SU-DHL-6 (cell line): ENCODE data around the gene FSTL1.

Experiments
- CTCF ChIP-seq: fragments of 200-600 bp; sonication (generic); IDR thresholded peaks from one replicate; pipeline ENCODE4 v1.5.1; 2017; ENCODE audit warnings: antibody characterized with exemption, mild to moderate bottlenecking, low read length, moderate library complexity; ENCODE audit not compliant: insufficient read depth, poor library complexity, severe bottlenecking
- EZH2phosphoT487 ChIP-seq: fragments of 200-600 bp; sonication (generic), shearing (Covaris generic); conservative IDR thresholded peaks from 2 replicates; pipeline ENCODE4 v1.6.1; 2018; ENCODE audit warnings: mild to moderate bottlenecking, antibody characterized with exemption, low read length, moderate library complexity, mixed read lengths

GRCh38 chr3:120381503-120381902 lies 69.3 kb downstream of the FSTL1 start:
- TF ChIP-seq CTCF (no peak), EZH2phosphoT487 (no peak)
